ENCODE measurements around the gene ATP1B1.
A peak's percentile ranks its signal among the peaks of the same experiment; 100 is the strongest.

Gene ATP1B1

GRCh38 chr1:169094897-169095569, 11.5 kb upstream of the ATP1B1 start:
- DNase-seq: no peak

DNA sequence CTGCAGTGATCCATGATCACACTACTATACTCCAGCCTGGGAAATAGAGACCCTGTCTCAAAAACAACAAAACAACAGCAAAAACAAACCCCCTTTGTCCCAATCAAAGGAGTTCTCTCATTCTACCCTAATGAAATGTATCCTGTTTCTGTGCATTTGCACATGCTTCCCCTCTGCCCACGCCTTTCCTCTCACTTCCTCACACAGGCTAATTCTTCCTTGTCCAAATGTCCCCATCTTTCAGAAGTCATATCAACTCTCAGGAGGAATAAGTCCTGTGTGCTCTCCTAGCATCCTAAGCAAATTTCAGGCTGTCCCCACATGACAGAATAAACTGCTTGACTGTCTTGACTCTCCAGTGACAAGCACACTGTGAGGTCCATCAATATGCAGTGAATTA, 8.1 kb upstream of the ATP1B1 start:
- DNase-seq: no peak

- no peak for DNase-seq
Observed at GRCh38 chr1:169099561-169099960, 6.9 kb upstream of the ATP1B1 start.

GRCh38 chr1:169100208-169100607, 6.3 kb upstream of the ATP1B1 start:
- no peak for DNase-seq

DNA sequence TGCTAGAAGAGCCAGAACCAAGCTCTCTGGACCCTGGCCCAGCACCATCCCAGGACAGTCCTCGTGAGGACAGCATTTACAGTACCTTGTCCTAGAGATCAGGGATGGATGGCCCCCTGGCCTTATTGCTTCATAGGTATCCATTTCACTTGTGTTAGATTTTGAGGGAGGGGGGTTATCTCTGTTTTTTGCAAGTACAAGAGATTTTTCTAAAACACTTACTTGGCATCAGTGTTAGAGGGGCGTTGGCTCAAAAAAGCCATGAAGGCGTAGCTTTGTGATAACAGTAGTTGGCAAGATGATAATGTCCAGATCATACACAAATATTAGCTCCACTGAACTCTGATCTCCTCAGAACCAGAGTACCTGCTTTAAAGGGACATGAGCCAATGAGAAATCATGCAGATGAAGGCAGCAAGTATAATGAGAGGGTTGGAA, 5.8 kb upstream of the ATP1B1 start:
- DNase-seq: no peak

DNA sequence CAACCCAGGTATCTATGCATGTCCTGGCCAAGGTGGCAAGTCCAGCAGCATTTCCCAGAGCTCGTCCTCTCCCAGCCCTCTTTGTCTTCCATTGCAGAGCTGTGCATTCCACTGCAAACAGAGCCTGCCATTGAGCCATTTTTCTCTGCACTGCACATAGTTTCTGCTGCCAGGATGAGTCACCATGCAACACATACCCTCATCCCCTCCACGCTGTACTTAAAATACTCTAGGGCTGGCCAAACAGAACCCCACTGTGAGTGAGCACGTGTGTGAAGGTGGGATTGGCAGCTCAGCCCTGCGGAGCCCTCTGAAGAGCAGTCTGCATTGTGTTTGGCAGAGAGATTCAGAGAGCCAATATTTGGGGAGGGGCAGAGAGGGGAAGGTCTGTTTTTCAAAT, 3.9 kb upstream of the ATP1B1 start:
- DNase-seq: peak; percentile 76

GRCh38 chr1:169103002-169103401, 3.5 kb upstream of the ATP1B1 start:
- no peak for DNase-seq

- no peak for DNase-seq
Observed at GRCh38 chr1:169103480-169103893, 3.0 kb upstream of the ATP1B1 start.

DNA sequence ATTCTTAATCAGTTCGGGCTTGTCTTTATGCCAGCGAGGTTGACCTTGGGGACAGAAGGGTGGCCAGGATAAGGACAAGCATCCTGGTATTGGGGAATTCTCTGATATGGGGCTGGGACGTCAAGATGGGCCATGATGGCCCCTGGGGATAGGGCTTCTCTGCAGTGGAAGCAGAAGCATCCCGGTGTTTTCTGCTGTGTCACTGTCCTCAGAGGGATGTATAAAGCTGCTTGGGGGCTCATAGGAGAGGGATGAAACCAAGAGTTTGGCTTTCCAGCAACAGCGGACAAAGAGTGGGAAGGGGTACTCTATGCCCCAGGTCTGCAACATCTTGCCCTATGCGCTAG, 1.4 kb upstream of the ATP1B1 start:
- peak; percentile 47 for DNase-seq

GRCh38 chr1:169105434-169106094, 926 bp upstream of the ATP1B1 start:
- peak; percentile 80 for DNase-seq

GRCh38 chr1:169106921-169107602, 572 bp downstream of the ATP1B1 start:
- DNase-seq: peak; percentile 79

DNA sequence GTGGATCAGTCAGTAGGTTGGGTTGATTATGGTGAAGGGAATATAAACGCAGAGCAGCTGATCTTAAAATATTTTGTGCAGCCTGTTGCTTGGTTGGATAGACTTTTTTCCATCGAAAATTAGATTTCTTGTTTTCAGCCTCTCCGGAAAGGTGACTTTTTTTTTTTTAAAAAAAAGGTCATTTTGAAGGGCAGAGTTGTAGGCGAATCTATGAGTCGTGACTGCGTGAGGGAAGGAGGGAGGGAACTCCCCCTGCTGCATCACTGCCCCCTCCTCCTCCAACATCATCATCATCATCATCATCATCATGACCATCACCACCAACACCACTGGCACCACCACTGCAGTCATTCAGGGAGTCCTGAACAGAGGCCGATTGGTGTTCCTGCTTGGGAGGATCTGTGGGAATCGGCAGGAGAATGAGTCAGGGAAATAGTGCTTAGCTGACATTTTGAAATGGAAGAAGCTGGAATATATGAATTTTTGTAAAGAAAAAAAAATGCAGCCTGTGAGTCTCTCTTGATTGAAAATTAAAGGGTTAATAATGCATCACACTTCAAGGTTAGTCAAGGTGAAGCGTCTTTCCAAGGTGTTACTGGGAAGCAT, 1.2 kb downstream of the ATP1B1 start:
- DNase-seq: no peak

DNA sequence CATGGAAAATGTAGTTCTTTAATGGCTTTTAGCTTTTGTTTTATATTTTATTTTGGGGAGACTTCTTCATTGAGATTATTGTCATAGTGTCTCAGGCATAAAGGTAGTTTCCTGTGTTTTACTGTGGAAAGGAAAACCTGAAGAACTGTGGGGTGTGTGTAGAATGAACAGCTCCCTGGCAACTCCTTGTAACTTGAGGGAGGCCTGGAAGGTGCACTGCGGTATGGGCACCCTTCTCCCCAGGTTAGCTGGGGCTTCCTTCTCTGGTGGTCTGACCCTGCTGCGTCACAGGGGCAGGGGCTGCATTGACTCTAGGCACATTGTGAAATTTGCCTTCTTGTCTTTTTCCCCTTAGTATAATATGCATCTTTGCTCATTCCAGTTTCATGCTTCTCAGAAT, 1.7 kb downstream of the ATP1B1 start:
- no peak for DNase-seq

DNA sequence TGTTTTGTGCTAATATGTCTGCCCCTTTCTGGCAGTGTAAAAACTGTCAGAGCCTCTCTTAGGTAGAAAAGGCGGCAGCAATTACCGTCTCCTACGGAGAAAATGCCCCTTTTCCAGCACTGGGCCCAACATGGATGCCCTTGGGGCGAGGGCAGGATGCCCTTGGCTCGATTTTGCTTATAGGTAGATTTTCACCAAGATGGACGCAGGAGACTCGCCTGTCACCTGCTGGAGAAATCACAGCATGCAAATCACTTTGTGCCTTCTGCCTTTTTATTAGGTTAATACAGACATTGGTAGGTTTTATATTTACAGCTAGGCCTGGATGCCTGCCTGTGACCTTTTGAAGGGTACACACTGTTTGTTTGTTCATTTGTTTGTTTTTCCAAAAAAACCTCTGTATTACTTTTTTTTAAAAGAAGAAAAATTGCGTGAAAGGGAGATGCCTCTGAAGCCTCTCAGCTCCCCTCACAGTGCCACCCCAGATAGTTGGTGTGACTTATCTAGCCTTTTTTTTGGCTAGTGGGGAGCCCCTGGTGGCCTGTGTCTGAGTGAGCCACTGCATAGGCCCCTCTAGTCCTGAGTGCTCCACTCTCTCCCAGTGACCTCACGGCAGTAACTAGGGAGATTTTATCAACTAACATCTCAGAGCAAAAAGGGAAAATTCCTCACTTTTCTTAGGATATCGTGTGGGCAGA, 2.5 kb downstream of the ATP1B1 start:
- peak; percentile 44 for DNase-seq

DNA sequence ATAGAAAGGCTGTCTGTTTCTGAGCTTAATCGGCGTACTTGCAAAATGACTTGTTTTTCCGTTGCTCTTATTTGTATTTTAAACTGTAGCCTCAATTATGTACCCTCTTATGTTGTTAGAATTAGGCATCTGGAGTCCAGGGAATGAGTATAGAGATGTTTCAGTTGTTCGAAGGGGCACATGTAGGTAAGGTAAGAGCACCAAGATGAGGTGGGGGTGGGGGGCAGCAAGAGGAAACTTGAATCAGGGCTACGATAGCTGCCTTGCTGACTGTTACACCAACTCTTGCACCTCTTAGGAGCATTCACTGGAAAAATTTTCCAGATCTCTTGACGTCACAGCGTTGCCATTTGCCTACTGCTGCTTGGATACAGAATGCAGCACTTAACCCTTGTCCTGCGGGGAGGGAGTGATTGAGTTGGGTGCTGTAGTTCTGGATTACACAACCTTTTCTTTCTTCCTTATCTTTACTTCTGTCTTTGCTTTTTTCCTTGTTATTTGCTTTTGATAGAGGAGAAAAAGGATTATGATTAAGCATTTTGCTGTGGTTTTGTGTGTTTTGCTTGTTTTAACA, 3.2 kb downstream of the ATP1B1 start:
- DNase-seq: no peak

- DNase-seq: no peak
Observed at GRCh38 chr1:169110236-169110635, 3.7 kb downstream of the ATP1B1 start.

- DNase-seq: no peak
Observed at GRCh38 chr1:169110689-169111447, 4.4 kb downstream of the ATP1B1 start.

DNA sequence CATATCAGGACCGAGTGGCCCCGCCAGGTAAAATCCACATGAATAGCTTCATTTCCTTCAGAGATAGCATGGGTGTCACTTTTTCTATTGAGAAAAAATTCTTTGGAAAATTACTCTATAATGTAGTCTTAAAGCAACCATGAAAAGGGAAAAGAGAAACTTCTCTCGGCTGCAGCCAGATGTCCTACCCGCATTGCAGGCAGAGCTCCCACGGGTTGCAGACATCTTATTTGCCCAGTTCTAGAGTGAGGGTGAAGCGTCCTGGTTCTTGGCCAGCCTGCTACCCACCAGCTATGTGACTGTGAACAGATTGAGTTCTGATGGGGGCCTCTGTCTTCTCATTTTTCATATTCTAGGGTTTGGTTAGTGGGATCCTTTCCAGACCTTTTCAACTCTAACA, 5.0 kb downstream of the ATP1B1 start:
- no peak for DNase-seq

- DNase-seq: no peak
Observed at GRCh38 chr1:169112241-169112640, 5.8 kb downstream of the ATP1B1 start.

GRCh38 chr1:169113613-169114119, 7.2 kb downstream of the ATP1B1 start:
- no peak for DNase-seq

DNA sequence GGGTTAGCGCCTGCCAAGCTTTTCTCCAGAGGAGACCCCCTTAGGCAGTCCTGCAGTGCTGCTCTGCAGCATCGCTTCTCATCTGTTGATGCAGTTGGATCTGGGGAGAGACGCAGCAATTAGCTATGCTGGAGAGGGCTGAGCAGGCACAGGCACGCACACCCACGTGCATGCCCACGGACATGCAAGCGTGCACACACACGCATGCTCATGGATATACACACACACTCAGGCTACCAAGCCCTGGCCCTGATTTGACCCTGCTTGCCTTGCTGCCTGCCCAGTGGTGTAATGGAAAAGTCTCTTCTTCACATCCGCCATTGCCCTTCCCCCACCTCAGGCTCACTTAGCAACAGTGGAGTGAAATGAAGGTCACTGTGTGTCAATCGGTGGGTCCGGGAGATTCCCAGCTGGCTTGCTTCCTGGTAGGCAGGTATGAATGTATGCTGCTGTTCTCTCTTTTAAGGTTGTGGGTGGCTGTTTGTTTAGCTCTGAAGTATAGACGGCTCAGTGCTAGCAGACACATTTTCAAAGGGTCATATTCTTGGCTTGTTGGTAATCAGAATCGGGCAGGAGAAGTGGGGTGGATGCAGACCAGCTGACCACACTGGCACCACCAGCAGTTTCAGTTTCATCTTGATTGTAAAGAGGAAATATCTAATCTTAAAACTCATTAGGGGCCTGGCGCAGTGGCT, 9.5 kb downstream of the ATP1B1 start:
- DNase-seq: no peak
